ENCODE results near the gene CDSN.

The CDSN gene

GRCh38 chr6:31083742-31084354 lies 36.4 kb downstream of the CDSN start:
- TF ChIP-seq NFIC (IDR thresholded peaks at IDR 0.05): peak; percentile 13; the same call in 1 of the 2 replicates
- no peak for TF ChIP-seq ZBTB7A (IDR thresholded peaks at IDR 0.05; ENCODE audit: low read depth)
- 0 out of 2 replicates have a peak, but pooled peaks have one; percentile 12 for TF ChIP-seq RAD21 (IDR thresholded peaks at IDR 0.05; ENCODE audit: low read depth)

GRCh38 chr6:31081872-31082271 lies 38.4 kb downstream of the CDSN start:
- no peak for TF ChIP-seq CEBPB (IDR thresholded peaks at IDR 0.05)
- TF ChIP-seq TAF1 (IDR thresholded peaks at IDR 0.05; ENCODE audit: low read depth): no peak
- TF ChIP-seq EGR1 (IDR thresholded peaks at IDR 0.05): no peak
- no peak for TF ChIP-seq ZBTB7A (IDR thresholded peaks at IDR 0.05; ENCODE audit: low read depth)
- no peak for TF ChIP-seq NFIC (IDR thresholded peaks at IDR 0.05)
- TF ChIP-seq EP300 (IDR thresholded peaks at IDR 0.05; ENCODE audit: borderline replicate concordance): no peak
- TF ChIP-seq TCF12 (IDR thresholded peaks at IDR 0.05; ENCODE audit: low read depth): no peak
- TF ChIP-seq TEAD4 (IDR thresholded peaks at IDR 0.05): no peak
- TF ChIP-seq USF1 (IDR thresholded peaks at IDR 0.05): no peak
- TF ChIP-seq MAX (IDR thresholded peaks at IDR 0.05): no peak
- TF ChIP-seq RAD21 (IDR thresholded peaks at IDR 0.05; ENCODE audit: low read depth): no peak
- TF ChIP-seq FOXM1 (IDR thresholded peaks at IDR 0.05; ENCODE audit: borderline replicate concordance, low read depth): no peak
- TF ChIP-seq YY1 (IDR thresholded peaks at IDR 0.05; ENCODE audit: low read depth): no peak
- no peak for TF ChIP-seq REST (IDR thresholded peaks at IDR 0.05; ENCODE audit: low read depth)
- no peak for TF ChIP-seq CREB1 (IDR thresholded peaks at IDR 0.05; ENCODE audit: low read depth)

GRCh38 chr6:31079656-31080261 lies 40.5 kb downstream of the CDSN start:
- TF ChIP-seq RAD21 (IDR thresholded peaks at IDR 0.05; ENCODE audit: low read depth): peak; percentile 83
- TF ChIP-seq TAF1 (IDR thresholded peaks at IDR 0.05; ENCODE audit: low read depth): no peak

- TF ChIP-seq TCF12 (IDR thresholded peaks at IDR 0.05; ENCODE audit: low read depth) (no peak), CREB1 (IDR thresholded peaks at IDR 0.05; ENCODE audit: low read depth) (no peak), TAF1 (IDR thresholded peaks at IDR 0.05; ENCODE audit: low read depth) (no peak), EGR1 (IDR thresholded peaks at IDR 0.05) (no peak), TEAD4 (IDR thresholded peaks at IDR 0.05) (no peak), ZBTB7A (IDR thresholded peaks at IDR 0.05; ENCODE audit: low read depth) (no peak), NFIC (IDR thresholded peaks at IDR 0.05) (no peak), USF1 (IDR thresholded peaks at IDR 0.05) (no peak), RAD21 (IDR thresholded peaks at IDR 0.05; ENCODE audit: low read depth) (no peak), EP300 (IDR thresholded peaks at IDR 0.05; ENCODE audit: borderline replicate concordance) (no peak), FOXM1 (IDR thresholded peaks at IDR 0.05; ENCODE audit: borderline replicate concordance, low read depth) (no peak), YY1 (IDR thresholded peaks at IDR 0.05; ENCODE audit: low read depth) (no peak), MAX (IDR thresholded peaks at IDR 0.05) (no peak), REST (IDR thresholded peaks at IDR 0.05; ENCODE audit: low read depth) (no peak), CEBPB (IDR thresholded peaks at IDR 0.05) (no peak)
These were observed 43.6 kb downstream of the CDSN start for GRCh38 chr6:31076611-31077010.

- TF ChIP-seq REST (IDR thresholded peaks at IDR 0.05; ENCODE audit: low read depth): no peak
- TF ChIP-seq TCF12 (IDR thresholded peaks at IDR 0.05; ENCODE audit: low read depth): no peak
- TF ChIP-seq TAF1 (IDR thresholded peaks at IDR 0.05; ENCODE audit: low read depth): no peak
- TF ChIP-seq EGR1 (IDR thresholded peaks at IDR 0.05): no peak
- TF ChIP-seq RAD21 (IDR thresholded peaks at IDR 0.05; ENCODE audit: low read depth): no peak
- no peak for TF ChIP-seq FOXM1 (IDR thresholded peaks at IDR 0.05; ENCODE audit: borderline replicate concordance, low read depth)
- TF ChIP-seq TEAD4 (IDR thresholded peaks at IDR 0.05): no peak
- no peak for TF ChIP-seq NFIC (IDR thresholded peaks at IDR 0.05)
- no peak for TF ChIP-seq YY1 (IDR thresholded peaks at IDR 0.05; ENCODE audit: low read depth)
- TF ChIP-seq EP300 (IDR thresholded peaks at IDR 0.05; ENCODE audit: borderline replicate concordance): no peak
- TF ChIP-seq CREB1 (IDR thresholded peaks at IDR 0.05; ENCODE audit: low read depth): no peak
- no peak for TF ChIP-seq CEBPB (IDR thresholded peaks at IDR 0.05)
- TF ChIP-seq USF1 (IDR thresholded peaks at IDR 0.05): no peak
- TF ChIP-seq ZBTB7A (IDR thresholded peaks at IDR 0.05; ENCODE audit: low read depth): no peak
These were observed 44.7 kb downstream of the CDSN start for GRCh38 chr6:31075528-31075927.
